H9 (cell line): ENCODE data around the gene ITSN2. TPM values are rescaled to one million over a fixed set of nuclear protein-coding genes. Genes with fewer than 3 reads are reported as not detected.
A peak's percentile ranks its signal among the peaks of the same experiment; 100 is the strongest.

Experiments
- DNase-seq: peaks from one replicate; pipeline ENCODE4 v3.0.0-alpha.2; 2017
- H2AFZ ChIP-seq: one replicate; pipeline ENCODE4 v1.6.1; 2013; ENCODE audit warnings: mild to moderate bottlenecking, low read length, control low read depth, moderate library complexity
- H2AK5ac ChIP-seq: 2 replicates; pipeline ENCODE4 v1.6.1; 2013; ENCODE audit warnings: low read length, control low read depth, mixed read lengths; ENCODE audit not compliant: insufficient read length
- H2BK120ac ChIP-seq: one replicate; pipeline ENCODE4 v1.6.1; 2013; ENCODE audit warnings: low read depth, mild to moderate bottlenecking, low read length, control low read depth, inconsistent platforms; ENCODE audit not compliant: poor library complexity, severe bottlenecking
- H2BK12ac ChIP-seq: 2 replicates; pipeline ENCODE4 v1.6.1; 2013; ENCODE audit warnings: low read length, control low read depth, mixed read lengths, low read depth; ENCODE audit not compliant: insufficient read length
- H2BK15ac ChIP-seq: 2 replicates; pipeline ENCODE4 v1.6.1; 2013; ENCODE audit warnings: low read depth, low read length, control low read depth
- H2BK20ac ChIP-seq: one replicate; pipeline ENCODE4 v1.6.1; 2013; ENCODE audit warnings: low read depth, mild to moderate bottlenecking, low read length, control low read depth, inconsistent platforms; ENCODE audit not compliant: poor library complexity, severe bottlenecking
- H2BK5ac ChIP-seq: 2 replicates; pipeline ENCODE4 v1.6.1; 2013; ENCODE audit warnings: low read length, control low read depth, mixed read lengths; ENCODE audit not compliant: insufficient read length
- H3K14ac ChIP-seq: 2 replicates; pipeline ENCODE4 v1.6.1; 2013; ENCODE audit warnings: low read length, control low read depth; ENCODE audit not compliant: insufficient read depth
- H3K18ac ChIP-seq: 2 replicates; pipeline ENCODE4 v1.6.1; 2013; ENCODE audit warnings: low read depth, mild to moderate bottlenecking, mixed read lengths, low read length, control low read depth; ENCODE audit not compliant: insufficient read length
- H3K23ac ChIP-seq: 2 replicates; pipeline ENCODE4 v1.6.1; 2013; ENCODE audit warnings: low read length, control low read depth, mixed read lengths, low read depth; ENCODE audit not compliant: insufficient read length
- H3K23me2 ChIP-seq: 2 replicates; pipeline ENCODE4 v1.6.1; 2013; ENCODE audit warnings: low read depth, mild to moderate bottlenecking, mixed read lengths, low read length, control low read depth; ENCODE audit not compliant: insufficient read length, poor library complexity, severe bottlenecking
- H3K27ac ChIP-seq: 2 replicates; pipeline ENCODE4 v1.5.1; 2013; ENCODE audit warnings: low read length, control low read depth, mixed read lengths, low read depth; ENCODE audit not compliant: insufficient read length
- H3K27me3 ChIP-seq: 2 replicates; pipeline ENCODE4 v1.6.1; 2013; ENCODE audit warnings: low read length, control low read depth, inconsistent platforms; ENCODE audit not compliant: insufficient read depth
- H3K4ac ChIP-seq: 2 replicates; pipeline ENCODE4 v1.6.1; 2013; ENCODE audit warnings: low read depth, mild to moderate bottlenecking, control low read depth, inconsistent platforms, low read length, moderate library complexity
- H3K4me1 ChIP-seq: 2 replicates; pipeline ENCODE4 v1.6.1; 2013; ENCODE audit warnings: low read length, control low read depth, inconsistent platforms; ENCODE audit not compliant: insufficient read depth
- H3K4me2 ChIP-seq: 2 replicates; pipeline ENCODE4 v1.6.1; 2013; ENCODE audit warnings: low read length, control low read depth, mixed read lengths; ENCODE audit not compliant: insufficient read length, insufficient read depth
- H3K56ac ChIP-seq: 2 replicates; pipeline ENCODE4 v1.6.1; 2013; ENCODE audit warnings: low read depth, mild to moderate bottlenecking, mixed read lengths, low read length, control low read depth; ENCODE audit not compliant: insufficient read length
- H3K79me1 ChIP-seq: 2 replicates; pipeline ENCODE4 v1.6.1; 2013; ENCODE audit warnings: low read depth, mild to moderate bottlenecking, moderate library complexity, low read length, control low read depth, inconsistent platforms; ENCODE audit not compliant: insufficient read depth, poor library complexity, severe bottlenecking
- H3K79me2 ChIP-seq: 2 replicates; pipeline ENCODE4 v1.6.1; 2013; ENCODE audit warnings: low read length, control low read depth, inconsistent platforms; ENCODE audit not compliant: insufficient read depth
- H3K9ac ChIP-seq: 2 replicates; pipeline ENCODE4 v1.6.1; 2013; ENCODE audit warnings: low read length, control low read depth, mixed read lengths; ENCODE audit not compliant: insufficient read length; ENCODE audit errors: extremely low read depth
- H3K9me3 ChIP-seq: one replicate; pipeline ENCODE4 v1.6.1; 2013; ENCODE audit warnings: low read depth, low read length, inconsistent platforms; ENCODE audit not compliant: control insufficient read depth
- H3T11ph ChIP-seq: one replicate; pipeline ENCODE4 v1.6.1; 2013; ENCODE audit warnings: mild to moderate bottlenecking, low read length, control low read depth, inconsistent platforms
- H4K20me1 ChIP-seq: one replicate; pipeline ENCODE4 v1.6.1; 2013; ENCODE audit not compliant: control insufficient read depth, insufficient read length, insufficient read depth
- H4K5ac ChIP-seq: 2 replicates; pipeline ENCODE4 v1.6.1; 2013; ENCODE audit warnings: low read depth, mild to moderate bottlenecking, mixed read lengths, low read length, control low read depth; ENCODE audit not compliant: insufficient read length
- H4K8ac ChIP-seq: replicated peaks from 2 replicates; pipeline ENCODE4 v1.6.1; 2013; ENCODE audit warnings: low read length, control low read depth, mixed read lengths, low read depth; ENCODE audit not compliant: insufficient read length
- H4K91ac ChIP-seq: 2 replicates; pipeline ENCODE4 v1.6.1; 2013; ENCODE audit warnings: low read depth, mild to moderate bottlenecking, moderate library complexity, mixed read lengths, low read length, control low read depth; ENCODE audit not compliant: insufficient read length
- H3K27ac Mint-ChIP-seq, 3 experiments: 2 replicates in 2 of 3; 3 replicates in 1 of 3; pipeline ENCODE4 v1.8.0; 2020 to 2021; ENCODE audit warnings: mixed read lengths in 3 of 3, mild to moderate bottlenecking in 1 of 3, moderate library complexity in 1 of 3
- H3K27me3 Mint-ChIP-seq: 2 replicates; pipeline ENCODE4 v1.8.0; 2021; ENCODE audit warnings: low read depth, mild to moderate bottlenecking, moderate library complexity, mixed read lengths
- H3K36me3 Mint-ChIP-seq, 3 experiments: 2 replicates in 2 of 3; 3 replicates in 1 of 3; pipeline ENCODE4 v1.8.0; 2020 to 2021; ENCODE audit warnings: low read depth in 3 of 3, mixed read lengths in 3 of 3; ENCODE audit not compliant: insufficient read depth in 1 of 3
- H3K4me1 Mint-ChIP-seq, 2 experiments: 2 replicates each; pipeline ENCODE4 v1.8.0; 2020; ENCODE audit warnings: mixed read lengths in 2 of 2
- H3K4me3 Mint-ChIP-seq, 2 experiments: 2 replicates in 1 of 2; 3 replicates in 1 of 2; pipeline ENCODE4 v1.8.0; 2020 to 2021; ENCODE audit warnings: mild to moderate bottlenecking in 2 of 2, mixed read lengths in 2 of 2, moderate library complexity in 1 of 2
- H3K9me3 Mint-ChIP-seq, 2 experiments: 2 replicates in 1 of 2; 3 replicates in 1 of 2; pipeline ENCODE4 v1.8.0; 2020; ENCODE audit warnings: mild to moderate bottlenecking in 2 of 2, mixed read lengths in 2 of 2, moderate library complexity in 1 of 2
- WGBS: extraction: QIAGEN DNeasy Blood & Tissue Kit; methylation state at CpG from one replicate; pipeline ENCODE4 v1.1.7; 2013; ENCODE audit warnings: missing lambda C conversion rate, low lambda C conversion rate, mixed read lengths; ENCODE audit not compliant: insufficient read length; ENCODE audit errors: extremely low coverage; 5-methylcytosine and 5-hydroxymethylcytosine counted together
- total RNA-seq: library from RNA; stranded (reverse); gene quantifications from 2 replicates; pipeline ENCODE4 v1.2.1, GENCODE V29; 2021
- TF ChIP-seq, protein P1 (sequence below): fragments of 200-600 bp; sonication (generic); conservative IDR thresholded peaks from 3 replicates; pipeline ENCODE4 v1.8.0; 2021; ENCODE audit warnings: antibody characterized with exemption, mild to moderate bottlenecking

ITSN2 gene
- total RNA-seq, 1 experiment from 2014 or later = 17.0 TPM

DNA sequence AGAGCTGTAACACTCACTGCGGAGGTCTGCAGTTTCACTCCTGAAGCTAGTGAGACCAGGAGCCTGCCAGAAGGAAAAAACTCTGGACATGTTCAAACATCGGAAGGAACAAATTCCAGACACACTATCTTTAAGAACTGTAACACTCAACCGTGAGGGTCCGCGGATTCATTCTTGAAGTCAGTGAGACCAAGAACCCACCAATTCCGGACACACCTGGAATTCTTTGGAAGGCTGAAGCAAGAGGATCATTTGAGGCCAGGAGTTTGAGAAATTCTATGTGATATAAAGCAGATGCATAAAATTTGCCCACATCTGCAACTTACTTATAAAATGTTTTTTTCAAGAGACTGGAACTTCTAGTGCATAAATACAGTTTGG lies 43.5 kb upstream of the ITSN2 start:
- Histone ChIP-seq H3K23ac (no peak overlapping the region), H3K4me2 (no peak overlapping the region), H2BK20ac (no peak overlapping the region), H2BK15ac (no peak overlapping the region), H3T11ph (no peak overlapping the region), H3K23me2 (no peaks in the 10 kb centered on the region), H4K91ac (no peak overlapping the region), H2BK120ac (no peak overlapping the region), H2BK5ac (no peak overlapping the region), H2BK12ac (no peak overlapping the region), H3K9ac (no peak overlapping the region), H3K14ac (no peak overlapping the region), H3K4me1 (no peaks in the 10 kb centered on the region), H3K27me3 (no peaks in the 10 kb centered on the region), H3K4ac (no peak overlapping the region), H3K56ac (no peak overlapping the region), H2AFZ (no peak overlapping the region), H4K20me1 (no peaks in the 10 kb centered on the region), H3K79me1 (no peaks in the 10 kb centered on the region), H3K27ac (no peak overlapping the region), H4K5ac (no peak overlapping the region), H3K79me2 (no peaks in the 10 kb centered on the region), H4K8ac (no peak overlapping the region), H2AK5ac (no peak overlapping the region), H3K18ac (no peak overlapping the region), H3K9me3 (no peaks in the 10 kb centered on the region)
- Mint-ChIP-seq H3K4me1 (peaks cover 0 to 10% of the 10 kb centered on the region in 2 experiments; a peak in 3 of 4 replicates), H3K27ac (peak overlapping the region in 1 of 3 experiments; percentile 83; a peak in 1 of 7 replicates), H3K27me3 (no peaks in the 10 kb centered on the region), H3K36me3 (peaks cover 0 to 2% (median 0%) of the 10 kb centered on the region in 3 experiments; a peak in 1 of 7 replicates), H3K4me3 (no peak overlapping the region), H3K9me3 (peaks cover 2 to 3% of the 10 kb centered on the region in 2 experiments; a peak in 3 of 5 replicates)
- TF ChIP-seq, protein P1, sequence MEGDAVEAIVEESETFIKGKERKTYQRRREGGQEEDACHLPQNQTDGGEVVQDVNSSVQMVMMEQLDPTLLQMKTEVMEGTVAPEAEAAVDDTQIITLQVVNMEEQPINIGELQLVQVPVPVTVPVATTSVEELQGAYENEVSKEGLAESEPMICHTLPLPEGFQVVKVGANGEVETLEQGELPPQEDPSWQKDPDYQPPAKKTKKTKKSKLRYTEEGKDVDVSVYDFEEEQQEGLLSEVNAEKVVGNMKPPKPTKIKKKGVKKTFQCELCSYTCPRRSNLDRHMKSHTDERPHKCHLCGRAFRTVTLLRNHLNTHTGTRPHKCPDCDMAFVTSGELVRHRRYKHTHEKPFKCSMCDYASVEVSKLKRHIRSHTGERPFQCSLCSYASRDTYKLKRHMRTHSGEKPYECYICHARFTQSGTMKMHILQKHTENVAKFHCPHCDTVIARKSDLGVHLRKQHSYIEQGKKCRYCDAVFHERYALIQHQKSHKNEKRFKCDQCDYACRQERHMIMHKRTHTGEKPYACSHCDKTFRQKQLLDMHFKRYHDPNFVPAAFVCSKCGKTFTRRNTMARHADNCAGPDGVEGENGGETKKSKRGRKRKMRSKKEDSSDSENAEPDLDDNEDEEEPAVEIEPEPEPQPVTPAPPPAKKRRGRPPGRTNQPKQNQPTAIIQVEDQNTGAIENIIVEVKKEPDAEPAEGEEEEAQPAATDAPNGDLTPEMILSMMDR = no peak
- DNase-seq = no peak
- no CpG with 5 or more reads among the region's 6 CpGs for WGBS
